ENCODE measurements around the gene ADGRA1.
"Not testable (repeated sequence)": the region's sequence is repeated elsewhere in the genome, so short reads cannot be mapped to it uniquely, and the experiment has no call there.

ADGRA1 gene, protein sequence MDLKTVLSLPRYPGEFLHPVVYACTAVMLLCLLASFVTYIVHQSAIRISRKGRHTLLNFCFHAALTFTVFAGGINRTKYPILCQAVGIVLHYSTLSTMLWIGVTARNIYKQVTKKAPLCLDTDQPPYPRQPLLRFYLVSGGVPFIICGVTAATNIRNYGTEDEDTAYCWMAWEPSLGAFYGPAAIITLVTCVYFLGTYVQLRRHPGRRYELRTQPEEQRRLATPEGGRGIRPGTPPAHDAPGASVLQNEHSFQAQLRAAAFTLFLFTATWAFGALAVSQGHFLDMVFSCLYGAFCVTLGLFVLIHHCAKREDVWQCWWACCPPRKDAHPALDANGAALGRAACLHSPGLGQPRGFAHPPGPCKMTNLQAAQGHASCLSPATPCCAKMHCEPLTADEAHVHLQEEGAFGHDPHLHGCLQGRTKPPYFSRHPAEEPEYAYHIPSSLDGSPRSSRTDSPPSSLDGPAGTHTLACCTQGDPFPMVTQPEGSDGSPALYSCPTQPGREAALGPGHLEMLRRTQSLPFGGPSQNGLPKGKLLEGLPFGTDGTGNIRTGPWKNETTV

DNA sequence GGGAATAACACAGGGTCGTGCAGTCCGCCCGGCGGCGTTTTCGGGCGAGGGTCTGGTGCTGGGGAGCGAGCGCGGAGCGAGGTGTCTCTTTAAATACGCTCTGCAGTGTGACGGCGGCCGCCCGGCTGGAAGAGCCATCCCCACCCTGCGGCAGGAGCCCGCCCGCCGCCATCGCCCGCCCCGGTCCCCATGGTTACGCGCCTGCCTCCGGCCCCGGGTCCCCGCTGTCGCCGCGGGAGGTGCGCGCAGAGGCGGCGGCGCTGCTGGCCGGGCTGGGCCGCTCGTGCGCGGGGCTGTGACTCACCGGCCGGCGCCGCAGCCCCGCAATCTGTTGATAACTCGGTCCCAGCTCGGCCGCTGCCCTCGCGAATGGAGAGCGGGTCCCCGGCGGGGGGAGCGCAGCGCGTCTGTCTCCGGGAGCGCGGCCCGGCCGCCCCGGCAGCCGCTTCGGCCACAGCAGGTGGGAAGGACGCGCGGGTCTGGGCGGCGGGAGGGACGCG is at the start of gene ADGRA1:
TSS of gene ADGRA1 (plus strand) at position 246 of the 500 bp plus-strand sequence. CDS start 986 bp downstream, outside the sequence.
- no peak for DNase-seq (ENCODE audit: low read depth in 2 of 2)

DNA sequence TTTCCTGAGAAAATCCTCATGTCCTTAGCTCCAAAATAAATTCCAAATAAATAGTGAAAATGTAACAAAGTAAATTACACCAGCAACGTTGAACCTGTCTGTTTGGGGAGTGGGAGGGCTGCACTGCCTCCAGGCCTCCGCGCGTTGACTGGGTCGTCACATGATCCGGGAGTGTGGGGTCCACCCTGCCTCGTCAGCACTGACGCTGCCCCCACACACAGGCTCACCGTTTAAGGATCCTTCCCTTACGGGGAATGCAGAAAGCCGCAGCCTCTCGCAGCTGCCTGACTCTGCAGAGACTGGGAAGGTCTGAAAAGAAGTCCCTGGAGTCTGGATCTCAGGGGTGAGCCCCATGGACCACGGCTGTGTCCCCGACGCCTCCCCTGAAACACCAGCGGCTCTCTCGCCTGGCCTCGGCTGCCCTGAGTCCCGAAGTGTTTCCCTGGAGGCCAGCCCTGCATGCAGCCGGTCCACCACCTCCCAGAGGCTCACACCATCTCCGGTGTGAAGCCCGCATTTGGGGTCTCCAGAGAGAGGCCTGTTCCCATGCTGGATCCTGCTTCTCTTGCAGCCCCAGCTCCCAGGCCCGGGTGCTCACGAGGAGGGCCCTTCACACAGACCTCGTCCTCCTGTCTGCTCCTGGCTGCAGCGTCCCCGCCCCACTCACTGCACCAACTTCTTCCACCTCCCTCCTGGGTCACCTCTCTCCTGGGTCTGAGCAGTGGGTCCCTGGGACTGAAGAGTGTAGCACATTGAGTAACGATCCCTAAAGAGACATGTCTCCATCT is 49.5 kb upstream of the ADGRA1 start:
- DNase-seq (ENCODE audit: low read depth in 2 of 2): no peak

DNA sequence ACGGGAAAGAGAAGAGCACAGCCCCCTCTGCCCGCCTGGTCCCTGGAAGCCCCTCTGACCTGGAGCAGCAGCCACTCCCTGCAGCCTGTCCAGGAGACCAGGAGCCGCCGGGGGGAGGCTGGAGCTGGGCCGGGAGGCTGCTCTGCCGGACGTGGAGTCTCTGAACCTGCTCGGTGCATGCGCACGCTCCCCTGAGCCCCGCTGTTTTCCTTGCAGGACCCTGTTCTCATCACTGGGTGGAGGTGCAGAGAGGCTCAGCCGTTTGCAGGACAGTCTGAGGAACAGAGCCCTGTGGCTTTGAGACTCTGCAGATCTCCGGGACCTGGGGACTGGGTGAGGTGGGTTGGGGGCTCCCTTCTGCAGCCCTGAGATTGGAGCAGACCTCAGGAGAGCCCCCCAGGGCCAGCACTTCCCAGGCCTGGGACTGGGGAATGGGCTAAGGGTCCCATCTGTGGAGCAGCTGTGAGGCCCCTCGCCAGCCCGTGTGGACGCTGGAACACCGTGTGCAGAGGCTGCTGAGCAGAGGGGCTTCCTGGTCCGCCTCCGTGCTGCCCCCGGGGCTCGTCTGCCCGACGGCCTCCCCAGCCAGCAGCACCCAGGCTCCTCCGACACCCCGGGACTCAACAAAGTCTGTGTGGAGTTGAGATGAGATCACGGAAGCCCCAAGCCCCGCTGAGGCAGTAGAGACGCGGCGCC is 48.5 kb upstream of the ADGRA1 start:
- DNase-seq (ENCODE audit: low read depth in 2 of 2): no peak

DNA sequence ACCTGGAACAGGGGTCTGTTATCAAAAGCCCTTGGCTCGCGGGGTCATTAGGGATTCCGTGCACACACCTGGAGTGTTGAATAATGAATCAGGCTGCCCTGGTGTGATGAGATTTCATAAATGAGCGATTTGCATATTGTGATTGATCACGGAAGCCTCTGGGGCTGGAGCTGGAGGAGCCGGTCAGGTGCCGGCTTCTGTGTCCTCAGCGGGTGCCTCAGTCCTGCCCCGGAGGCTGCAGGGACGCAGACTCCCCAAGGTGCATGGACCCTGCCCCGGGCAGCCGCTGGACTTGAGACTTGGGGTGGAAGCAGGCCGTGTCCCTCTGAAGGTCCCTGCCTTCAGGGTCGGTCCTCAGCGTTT is 47.9 kb upstream of the ADGRA1 start:
- no peak for DNase-seq (ENCODE audit: low read depth in 2 of 2)

DNA sequence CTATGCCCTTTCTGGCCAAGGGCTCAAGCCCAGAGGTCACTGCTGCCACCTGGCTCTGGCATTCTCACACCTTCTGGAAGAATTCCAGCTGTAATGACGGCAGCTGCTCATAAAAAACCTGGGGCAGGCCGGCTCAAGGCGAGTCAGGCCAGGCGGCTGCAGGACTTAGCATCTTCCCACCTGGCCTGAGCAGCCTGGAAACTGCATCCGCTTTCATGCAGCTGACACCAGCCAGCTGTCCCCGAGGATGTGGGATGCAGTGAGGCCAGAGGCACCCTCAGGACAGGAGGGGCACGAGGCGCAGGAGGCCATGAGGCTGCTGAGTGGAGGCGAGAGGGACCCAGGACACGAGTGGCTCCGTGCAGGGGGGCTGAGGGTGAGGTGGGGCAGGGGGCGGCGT is 47.5 kb upstream of the ADGRA1 start:
- no peak for DNase-seq (ENCODE audit: low read depth in 2 of 2)

DNA sequence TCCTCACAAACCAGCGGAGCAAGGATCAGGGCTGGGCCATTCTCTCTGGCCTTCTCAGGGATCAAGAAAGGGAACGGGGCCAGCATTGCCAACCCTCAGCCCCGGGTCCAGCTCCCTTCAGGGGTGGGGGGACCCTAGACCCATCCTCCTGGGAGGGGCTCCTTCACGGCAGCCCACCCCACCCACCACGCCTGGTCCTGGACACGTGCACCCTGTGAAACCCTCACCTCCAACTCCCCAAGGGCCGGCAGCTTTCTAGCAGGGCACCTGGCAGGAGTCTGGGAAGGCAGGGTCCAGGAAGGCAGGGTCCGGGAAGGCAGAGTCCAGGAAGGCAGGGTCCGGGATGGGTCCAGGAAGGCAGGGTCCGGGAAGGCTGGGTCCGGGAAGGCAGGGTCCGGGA is 46.6 kb upstream of the ADGRA1 start:
- no peak for DNase-seq (ENCODE audit: low read depth in 2 of 2)

DNA sequence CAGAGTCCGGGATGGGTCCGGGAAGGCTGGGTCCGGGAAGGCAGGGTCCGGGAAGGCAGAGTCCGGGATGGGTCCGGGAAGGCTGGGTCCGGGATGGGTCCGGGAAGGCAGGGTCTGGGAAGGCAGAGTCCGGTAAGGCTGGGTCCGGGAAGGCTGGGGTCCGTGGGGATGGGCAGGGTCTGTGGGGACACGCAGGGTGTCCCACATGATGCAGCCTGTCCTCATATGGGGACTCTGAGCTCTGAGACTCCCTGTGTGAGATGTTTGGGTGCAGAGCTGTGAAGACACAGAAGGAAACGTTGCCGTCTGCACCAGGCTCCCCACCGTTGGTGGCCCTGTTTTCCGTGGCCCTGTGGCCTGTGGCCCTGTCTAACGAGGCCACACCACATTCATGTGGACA is 45.7 kb upstream of the ADGRA1 start:
- no peak for DNase-seq (ENCODE audit: low read depth in 2 of 2)

DNA sequence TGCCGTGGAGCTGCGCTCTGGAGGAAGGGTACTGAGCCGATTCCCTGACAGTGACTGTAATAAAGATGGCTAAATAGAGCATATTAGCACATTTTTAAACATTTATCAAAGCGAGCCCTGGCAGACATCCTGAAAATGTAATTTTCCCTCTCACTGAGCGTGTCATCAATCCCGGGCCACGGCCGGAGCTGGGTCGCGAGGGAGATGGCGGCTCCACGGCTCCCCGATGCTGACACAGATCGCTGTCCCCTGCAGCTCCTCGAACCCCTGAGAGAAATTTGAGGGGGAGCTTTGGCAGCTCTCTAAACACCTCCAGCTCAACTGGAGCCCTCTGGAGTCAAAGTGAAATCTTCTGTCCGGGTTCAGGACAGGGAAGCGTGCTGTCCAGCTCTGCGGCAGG is 44.9 kb upstream of the ADGRA1 start:
- DNase-seq (ENCODE audit: low read depth in 2 of 2): no peak

DNA sequence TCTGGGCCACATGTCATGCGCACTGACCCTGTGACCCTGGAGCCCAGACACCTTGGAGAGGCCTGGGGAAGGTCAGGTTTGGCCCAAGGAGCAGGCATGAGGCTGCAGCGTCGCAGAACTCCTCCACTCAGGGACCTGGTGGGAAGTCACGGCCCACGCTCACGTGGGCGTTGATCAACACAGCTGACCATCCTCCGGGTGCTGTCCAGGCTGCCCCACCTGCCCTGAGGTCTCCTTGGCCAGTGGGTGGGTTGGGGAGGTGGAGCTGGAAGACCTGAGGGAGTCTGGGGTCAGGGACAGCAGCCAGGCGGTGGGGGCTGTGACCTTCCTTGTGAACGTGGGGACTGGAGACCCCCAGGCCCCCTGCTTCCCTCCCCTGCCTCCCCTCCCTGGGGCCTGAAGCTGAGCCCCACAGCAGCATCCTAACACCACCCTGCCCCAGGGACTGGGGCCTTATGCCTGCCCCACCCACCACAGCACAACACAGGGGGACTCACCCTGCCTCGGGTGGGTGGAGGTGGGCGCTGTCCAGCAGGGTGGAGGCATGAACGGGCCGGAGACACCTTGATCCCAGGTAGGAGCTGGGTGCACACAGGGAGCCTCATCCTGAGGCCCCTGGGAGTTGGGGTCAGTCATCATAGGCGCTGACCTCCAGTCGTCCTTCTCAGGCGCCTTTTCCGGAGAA is 44.0 kb upstream of the ADGRA1 start:
- DNase-seq (ENCODE audit: low read depth in 2 of 2): no peak

DNA sequence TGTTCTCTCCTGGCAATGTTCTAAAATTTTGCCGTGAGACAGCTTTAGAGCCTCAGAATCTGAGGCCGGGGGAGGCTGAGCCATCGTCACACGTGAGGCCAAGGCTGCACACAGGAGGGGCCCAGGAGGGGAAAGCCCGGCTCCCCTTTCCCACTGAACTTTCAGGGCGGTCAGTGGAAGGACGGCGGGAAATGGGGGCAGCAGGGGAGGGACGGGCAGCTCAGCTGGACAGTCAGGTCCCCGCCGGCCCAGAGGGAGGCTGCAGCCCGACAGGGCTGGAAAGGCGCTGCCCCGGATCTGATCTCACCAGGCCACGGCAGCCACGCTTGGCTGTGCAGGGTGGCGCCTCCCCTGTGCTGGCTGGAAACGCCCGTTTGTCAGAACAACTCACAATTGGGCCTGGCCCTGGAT is 43.3 kb upstream of the ADGRA1 start:
- no peak for DNase-seq (ENCODE audit: low read depth in 2 of 2)

DNA sequence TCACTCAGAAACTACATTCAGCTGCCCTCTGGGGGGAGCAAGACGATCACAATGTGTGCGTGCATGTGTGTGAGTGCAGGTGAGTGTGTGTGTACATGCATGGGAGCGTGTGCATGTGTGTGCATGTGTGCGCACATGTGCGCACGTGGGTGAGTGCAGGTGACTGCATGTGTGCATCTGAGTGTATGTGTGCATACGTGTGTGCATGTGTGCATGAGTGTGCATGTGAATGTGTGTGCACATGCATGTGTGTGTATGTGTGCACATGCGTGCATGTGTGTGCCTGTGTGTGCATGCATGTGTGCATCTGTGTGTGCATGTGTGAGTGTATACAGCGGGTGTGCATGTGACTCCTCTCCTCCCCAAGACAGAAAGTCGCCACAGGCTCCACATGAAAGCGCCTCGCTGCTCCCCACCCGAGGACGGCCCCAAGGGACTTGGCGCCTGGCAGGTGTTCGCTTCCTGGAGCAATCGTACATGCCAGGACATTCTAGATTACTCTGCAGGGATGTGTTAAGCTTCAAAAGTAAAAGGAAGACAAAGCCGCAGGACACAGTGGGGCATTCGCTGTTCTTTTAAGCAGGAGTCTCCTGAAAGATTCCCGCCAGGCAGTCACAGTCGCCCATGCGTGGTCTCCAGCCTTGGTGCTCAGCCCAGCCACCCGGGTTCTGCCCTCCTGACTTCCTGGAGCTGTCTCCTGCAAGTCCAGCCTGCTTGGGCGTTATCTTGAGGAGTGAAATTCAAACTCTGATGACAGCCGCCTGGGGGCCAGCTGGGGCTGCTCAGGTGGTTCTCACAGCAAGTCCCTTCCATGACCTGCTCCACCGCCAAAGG is 42.0 kb upstream of the ADGRA1 start:
- DNase-seq (ENCODE audit: low read depth in 2 of 2): no peak

DNA sequence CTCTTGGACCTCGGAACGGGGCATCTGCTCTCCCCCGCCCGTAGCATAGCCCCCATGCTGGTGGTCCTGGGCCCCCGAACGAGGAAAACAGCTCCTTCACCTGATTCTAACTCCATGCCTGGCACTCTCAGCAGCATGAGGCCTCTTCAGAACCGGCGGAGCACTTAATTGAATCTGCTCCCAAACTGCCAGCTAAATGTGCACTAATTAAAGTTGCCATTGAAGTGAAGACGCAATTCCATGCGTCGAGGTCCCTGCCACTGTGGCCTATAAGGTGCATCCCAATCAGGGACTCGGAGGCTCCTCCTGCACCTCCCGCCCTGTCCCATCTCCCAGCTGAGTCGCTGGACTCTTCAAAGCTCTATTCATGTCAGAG is 41.3 kb upstream of the ADGRA1 start:
- DNase-seq (ENCODE audit: low read depth in 2 of 2): no peak

DNA sequence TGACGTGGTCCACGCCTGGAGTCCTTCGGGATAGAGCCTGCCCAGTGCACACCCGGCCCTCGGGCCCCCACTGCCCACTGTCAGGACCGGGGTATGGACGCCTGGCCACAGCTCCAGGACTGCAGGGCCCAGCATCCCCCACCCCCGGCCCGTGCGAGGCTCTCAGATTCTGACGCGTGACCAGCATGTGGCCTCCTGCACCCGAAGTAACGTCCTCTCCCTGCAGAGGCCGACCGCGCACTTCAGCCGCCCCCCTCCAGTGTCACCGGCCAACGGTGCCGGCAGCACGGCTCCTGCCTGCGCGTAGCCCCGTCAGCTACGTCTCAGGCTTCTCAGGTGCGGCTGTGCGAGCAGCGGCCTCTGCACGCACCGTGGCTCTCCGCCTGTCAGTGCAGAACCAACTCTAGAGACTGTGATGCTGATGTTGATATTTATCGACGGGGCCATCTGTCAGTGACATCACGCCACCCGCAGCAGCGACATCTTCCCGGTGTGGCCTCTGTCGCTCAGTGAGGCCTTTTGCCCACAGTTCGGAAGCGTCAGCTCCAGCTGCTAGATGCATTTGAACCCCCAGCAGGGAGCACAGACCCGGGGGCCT is 40.1 kb upstream of the ADGRA1 start:
- no peak for DNase-seq (ENCODE audit: low read depth in 2 of 2)

DNA sequence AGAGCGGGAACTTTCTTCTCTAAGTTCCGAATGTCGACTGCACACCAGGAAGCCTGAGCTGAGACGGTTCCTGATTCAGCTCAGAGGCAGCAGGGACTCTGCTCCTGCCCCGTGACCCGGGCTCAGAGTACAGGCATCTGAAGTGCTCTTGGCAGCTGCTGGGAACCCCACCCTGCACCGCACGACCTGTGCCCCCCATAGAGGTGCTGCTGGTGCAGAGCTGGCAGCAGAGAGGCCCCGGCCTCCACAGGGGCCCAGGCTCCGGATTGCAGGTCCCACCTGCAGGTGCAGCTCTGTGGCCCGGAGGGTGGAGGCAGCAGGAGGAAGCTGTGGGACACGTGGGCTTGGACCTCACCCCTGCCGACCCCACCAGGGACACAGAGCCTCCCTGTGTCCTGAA is 39.5 kb upstream of the ADGRA1 start:
- DNase-seq (ENCODE audit: low read depth in 2 of 2): no peak

DNA sequence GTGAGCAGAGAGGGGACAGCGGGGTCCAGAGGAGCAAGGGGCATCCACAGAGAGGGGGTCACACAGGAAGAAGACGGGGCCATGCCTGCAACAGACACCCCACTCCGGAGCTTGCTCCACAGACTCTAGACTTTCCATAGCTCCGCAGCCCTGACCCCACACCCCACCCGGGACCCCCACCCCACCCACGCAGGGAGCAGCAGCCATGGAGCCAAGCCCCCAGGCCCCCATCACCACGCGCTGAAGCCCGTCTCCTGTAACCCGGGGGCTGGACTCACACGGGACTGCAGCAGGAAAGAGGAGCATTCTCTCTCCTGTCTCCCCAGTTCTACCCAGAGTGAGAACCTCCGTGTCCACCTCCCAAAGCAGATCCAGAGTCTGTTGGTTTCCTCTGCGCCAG is 38.8 kb upstream of the ADGRA1 start:
- DNase-seq (ENCODE audit: low read depth in 2 of 2): no peak

DNA sequence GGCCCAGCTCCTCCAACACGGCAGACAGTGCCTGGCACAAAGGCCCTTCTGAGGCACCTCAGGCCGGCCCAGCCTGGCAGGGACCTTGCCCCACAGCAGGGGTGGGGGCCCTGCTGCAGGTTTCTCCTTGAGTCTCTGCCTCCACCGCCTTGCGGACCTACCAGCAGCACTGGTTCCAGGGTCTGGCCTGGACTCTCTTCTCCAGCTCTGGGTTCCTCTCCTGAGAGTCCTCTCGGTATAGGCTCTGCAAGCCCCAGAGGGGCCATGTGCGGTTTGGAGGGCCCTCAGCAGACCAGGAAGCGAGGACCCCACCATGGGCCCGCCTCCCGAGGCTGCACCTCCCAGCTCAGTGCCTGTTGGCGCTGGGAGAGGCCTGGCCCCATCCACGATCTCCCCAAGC is 38.1 kb upstream of the ADGRA1 start:
- no peak for DNase-seq (ENCODE audit: low read depth in 2 of 2)

DNA sequence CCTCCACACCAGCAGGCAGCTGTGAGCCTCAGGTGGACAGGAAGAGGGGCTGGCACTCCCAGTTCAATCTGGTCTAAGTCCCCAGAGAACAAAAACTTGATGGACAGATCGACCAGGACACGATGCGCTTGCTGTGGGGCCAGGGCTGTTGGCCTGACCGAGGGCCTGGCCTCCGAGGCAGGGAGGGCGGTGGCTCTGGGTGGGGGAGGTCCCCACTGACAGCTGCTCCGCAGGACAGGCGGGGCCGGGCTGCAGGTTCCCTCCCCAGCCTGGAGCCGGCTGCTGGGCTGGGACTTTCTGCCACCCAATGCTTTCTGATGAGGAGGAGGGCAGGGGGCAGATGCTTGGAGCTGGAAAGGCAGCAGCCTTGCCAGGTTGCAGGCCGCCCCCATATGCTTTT is 37.4 kb upstream of the ADGRA1 start:
- DNase-seq (ENCODE audit: low read depth in 2 of 2): no peak

DNA sequence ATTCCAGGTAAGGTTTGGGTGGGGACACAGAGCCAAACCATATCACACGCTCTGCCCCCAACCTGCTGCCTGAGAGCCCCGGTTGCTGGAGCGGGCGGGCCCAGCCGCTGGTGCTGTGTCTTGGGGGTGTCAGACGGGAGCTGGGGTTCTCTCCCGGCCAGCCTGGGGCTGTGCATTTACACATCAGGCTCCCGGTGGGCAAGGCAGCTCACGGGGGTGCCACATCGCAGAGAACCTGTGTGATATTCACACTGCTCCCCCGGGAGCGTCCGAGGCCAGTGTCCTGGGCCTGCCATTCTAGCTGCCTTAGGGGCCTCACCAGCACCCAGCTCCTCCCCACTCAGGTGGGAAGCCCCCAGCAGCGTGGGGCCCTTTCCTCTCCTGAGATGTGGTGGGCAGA is 35.6 kb upstream of the ADGRA1 start:
- DNase-seq (ENCODE audit: low read depth in 2 of 2): no peak

DNA sequence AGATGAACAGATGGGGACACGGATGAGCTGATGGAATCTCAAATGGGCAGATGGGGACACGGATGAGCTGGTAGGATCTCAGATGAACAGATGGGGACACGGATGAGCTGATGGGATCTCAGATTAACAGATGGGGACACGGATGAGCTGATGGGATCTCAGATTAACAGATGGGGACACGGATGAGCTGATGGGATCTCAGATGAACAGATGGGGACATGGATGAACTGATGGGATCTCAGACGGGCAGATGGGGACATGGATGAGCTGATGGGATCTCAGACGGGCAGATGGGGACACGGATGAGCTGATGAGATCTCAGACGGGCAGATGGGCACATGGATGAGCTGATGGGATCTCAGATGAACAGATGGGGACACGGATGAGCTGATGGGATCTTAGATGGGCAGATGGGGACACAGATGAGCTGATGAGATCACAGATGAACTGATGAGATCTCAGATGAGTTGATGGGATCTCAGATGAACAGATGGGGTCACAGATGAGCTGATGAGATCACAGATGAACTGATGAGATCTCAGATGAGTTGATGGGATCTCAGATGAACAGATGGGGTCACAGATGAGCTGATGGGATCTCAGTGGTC is 34.1 kb upstream of the ADGRA1 start:
- not testable (repeated sequence) for DNase-seq (ENCODE audit: low read depth in 2 of 2)

DNA sequence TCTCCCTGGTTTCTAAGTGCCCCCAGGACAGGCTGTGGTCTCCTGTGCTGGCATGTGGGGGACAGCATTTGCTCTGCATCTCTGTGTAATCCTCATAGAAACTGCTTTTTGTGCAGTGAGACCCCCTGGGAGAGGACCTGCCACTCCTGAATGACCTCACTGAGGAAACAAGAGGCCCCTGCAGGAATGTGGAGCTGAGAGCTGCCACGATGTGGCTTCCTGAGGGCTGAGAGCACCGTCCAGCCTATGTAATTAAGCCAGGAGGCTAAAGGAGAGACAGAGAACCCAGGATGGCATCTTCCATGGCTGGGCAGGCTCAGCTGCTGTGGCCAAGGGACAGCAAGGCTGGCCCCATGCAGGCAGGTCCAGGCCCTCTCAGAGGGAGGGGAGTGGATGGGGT is 32.3 kb upstream of the ADGRA1 start:
- no peak for DNase-seq (ENCODE audit: low read depth in 2 of 2)

Measured in stimulated activated CD8-positive, alpha-beta memory T cell treated with anti-CD3 and anti-CD28 coated beads, Interleukin-15, amount 100 ng/mL, for 4 hours (primary cell).